OCI-M2 (cell line): Measurements from ENCODE around the gene ANKMY1.
"Not testable (repeated sequence)": the region's sequence is repeated elsewhere in the genome, so short reads cannot be mapped to it uniquely, and the experiment has no call there.

Experiments
- DNase-seq: peaks from one replicate; lab custom pipeline; 2025; ENCODE audit not compliant: unreplicated experiment; lab: John Stamatoyannopoulos, UW

The ANKMY1 gene

DNA sequence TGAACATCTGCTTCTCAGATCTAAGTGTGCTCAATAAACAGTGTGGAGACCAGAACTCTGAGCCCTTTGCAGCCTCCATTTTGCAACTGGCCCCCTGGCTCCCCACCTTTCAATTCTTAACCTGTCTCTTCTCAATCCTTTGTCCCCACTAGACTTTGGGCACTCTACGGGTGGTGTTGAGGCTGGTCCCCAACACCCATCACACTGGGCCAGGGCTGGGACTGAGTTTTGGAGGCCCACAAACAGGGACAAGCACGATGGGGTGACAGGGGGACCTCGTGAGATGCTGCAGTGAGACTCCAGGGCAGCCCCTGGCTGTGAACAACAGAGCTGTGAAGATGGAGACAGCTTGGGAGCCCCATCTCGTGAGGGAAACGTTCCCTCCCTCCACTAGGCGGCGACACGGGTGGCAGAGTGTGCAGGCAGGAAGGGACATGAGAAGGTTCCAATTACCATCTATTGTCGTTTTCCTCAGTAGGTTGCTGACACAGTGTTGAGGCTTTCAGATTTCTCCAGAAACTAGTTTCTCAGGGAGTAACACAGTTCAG is 1.2 kb downstream of the ANKMY1 start:
- DNase-seq = no peak

DNA sequence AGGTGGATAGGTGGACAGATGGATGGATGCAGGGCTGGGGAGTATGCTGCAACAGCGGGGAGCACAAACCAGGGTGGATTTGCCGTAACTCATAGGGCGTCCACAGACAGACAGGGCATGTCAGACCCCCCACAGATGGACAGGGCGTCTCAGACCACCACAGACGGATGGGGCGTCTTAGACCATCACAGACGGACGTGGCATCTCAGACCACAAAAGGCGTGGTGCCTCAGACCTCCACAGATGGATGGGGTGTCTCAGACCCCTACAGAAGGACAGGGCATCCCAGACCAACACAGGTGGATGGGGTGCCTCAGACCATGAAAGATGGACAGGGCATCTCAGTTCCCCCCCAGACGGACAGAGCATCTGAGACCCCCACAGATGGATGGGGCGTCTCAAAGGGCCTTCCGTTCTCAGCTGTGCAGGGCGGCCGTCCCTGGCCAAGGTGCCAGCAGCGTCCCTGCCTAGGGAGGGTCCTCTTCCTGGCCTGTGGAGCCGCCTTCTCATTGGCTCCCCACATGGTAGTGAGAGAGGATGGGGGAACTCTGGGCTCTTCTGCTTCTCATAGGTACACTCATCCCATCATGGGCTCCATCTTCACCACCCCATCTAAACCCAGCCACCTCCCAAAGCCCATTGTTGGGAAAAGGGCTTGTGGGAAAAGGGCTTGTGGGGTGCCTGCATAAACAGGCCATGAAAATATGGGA is 2.1 kb downstream of the ANKMY1 start:
- DNase-seq = no peak

DNA sequence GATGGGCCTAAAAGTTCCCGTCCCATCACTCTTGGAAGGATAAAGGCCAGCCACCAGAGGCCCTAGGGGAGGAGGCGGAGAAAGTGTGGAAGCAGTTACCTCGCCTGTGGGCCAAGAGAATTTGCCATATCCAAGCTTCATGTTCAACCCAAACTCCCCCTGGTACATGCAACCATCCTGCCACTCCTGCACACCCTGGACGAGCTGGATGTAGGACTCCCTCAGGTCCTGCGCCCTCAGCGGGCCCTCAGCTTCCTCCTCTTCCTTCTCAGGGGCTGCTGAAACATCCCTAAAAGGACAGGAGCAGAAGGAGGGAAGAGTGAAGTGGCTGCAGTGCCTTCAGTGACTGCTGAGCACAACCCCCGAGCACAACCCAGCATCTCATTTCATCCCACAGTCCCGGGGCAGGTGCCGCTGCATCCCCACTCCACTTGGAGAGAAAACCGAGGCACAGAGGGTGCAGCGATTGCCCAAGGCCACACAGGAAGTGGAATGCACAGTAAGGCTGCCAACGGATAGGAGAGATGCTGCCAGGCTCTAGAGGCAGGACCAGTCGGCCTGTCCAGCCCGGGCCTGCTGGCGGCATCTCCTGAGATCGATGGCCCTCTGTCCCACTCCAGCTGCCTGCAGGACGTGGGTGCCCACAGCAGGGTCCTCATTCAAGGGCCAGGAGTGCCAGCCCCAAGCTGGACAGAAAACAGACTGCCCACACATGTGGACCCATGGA is 2.9 kb downstream of the ANKMY1 start:
- no peak for DNase-seq

- DNase-seq = no peak
Observed at GRCh38 chr2:240553956-240554480, 3.8 kb downstream of the ANKMY1 start.

GRCh38 chr2:240551811-240552210 is 6.0 kb downstream of the ANKMY1 start:
- no peak for DNase-seq

- no peak for DNase-seq
Observed at GRCh38 chr2:240551288-240551687, 6.5 kb downstream of the ANKMY1 start.

GRCh38 chr2:240539906-240540305 is 17.9 kb downstream of the ANKMY1 start:
- DNase-seq = no peak

GRCh38 chr2:240539101-240539500 is 18.7 kb downstream of the ANKMY1 start:
- not testable (repeated sequence) for DNase-seq

- DNase-seq = no peak
Observed at GRCh38 chr2:240538031-240538780, 19.6 kb downstream of the ANKMY1 start.

DNA sequence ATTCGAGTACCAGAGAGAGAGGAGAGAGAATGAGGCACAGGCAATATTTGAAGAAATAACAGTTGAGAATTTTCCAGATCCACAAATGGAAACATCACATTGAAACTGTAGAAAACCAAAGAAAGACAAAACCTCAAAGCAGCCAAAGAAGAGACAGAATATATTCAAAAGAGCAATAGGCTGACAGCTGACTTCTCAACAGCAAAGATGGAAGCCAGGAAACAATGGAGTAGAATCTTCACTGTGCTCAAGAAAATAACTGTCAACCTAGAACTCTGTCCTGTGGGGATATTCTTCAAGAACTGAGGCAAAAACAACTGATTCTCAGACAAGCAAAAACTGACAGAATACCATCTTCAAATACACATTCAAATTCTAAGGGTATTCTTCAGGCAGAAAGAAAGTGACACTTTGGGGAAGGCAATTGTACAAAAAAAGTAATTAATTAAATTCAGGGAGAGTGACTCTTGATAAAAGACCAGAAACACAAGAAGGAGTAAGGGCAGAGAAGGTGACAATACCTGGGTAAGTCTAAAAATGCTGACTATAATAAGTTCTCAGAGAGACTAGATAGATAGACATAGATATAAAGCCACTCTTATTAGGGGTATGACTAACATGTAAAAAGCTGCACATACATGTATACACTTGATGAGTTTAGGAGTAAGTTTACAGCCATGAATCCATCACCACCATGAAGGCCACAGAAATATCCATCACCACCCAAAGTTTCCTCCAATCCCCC is 25.6 kb downstream of the ANKMY1 start:
- DNase-seq = no peak

DNA sequence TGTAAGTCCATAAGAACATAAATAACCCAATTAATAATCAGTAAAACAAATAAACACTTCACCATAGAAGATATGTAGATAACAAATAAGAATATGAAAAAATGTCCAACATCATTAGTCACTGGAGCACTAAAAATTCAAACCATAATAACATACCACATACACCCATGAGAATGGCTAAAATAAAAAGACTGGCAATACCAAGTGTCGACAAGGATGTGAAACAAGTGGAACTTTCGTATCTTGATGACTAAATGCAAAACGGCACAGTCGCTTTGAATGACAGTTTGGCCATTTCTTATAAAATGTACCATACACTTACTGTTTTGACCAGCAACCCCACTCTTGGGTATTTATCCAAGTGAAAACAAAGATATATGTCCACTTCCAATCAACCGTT is 26.8 kb downstream of the ANKMY1 start:
- DNase-seq = no peak

DNA sequence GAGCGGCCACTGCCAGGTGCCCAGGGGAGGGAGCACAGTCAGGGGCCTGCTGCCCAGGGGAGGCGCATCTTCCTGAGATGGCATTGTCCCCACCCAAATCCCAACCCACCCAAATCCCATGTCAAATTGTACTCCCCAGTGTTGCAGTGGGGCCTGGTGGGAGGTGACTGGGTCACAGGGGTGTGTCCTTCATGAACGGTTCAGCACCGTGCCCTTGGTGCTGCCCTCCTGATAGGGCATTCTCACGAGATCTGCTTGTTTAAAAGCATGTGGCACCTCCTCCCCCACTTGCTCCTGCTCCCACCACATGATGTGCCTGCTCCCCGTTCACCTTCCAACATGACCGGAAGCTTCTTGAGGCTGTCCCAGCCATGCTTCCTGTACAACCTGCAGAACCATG is 27.6 kb downstream of the ANKMY1 start:
- DNase-seq = no peak

DNA sequence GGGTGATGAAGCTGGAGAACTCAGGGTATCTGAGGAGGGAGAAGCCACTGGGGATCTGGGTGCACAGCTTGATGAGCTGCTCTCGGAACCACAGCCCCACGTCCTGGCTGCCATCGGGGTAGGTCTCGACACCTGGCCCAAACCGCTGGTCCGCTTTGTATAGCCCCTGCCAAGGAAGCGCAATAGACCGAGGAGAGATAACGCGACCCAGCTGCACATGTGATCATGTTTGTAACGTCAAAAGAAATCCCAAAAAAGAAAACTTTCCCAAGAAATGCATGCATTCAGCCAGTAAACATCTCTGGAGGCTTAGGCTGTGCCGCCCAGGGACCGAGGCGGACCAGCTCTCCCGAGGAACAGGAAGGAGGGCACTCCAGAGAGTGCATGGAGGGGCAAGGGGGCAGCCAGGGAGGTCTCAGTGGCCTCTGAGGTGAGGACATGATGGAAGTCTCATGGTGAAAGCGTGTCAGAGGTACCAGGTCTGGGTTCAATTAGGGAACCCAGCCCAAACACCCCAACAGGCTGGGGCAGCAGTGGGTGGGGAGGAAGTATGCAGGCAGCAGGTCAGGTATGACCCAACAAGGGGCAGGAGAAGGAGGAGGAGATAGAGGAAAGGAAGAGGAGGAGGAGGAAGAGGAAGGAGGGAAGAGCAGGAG is 28.3 kb downstream of the ANKMY1 start:
- no peak for DNase-seq

- DNase-seq = no peak
Observed at GRCh38 chr2:240528406-240529040, 29.3 kb downstream of the ANKMY1 start.

- no peak for DNase-seq
Observed at GRCh38 chr2:240527153-240527750, 30.5 kb downstream of the ANKMY1 start.

DNA sequence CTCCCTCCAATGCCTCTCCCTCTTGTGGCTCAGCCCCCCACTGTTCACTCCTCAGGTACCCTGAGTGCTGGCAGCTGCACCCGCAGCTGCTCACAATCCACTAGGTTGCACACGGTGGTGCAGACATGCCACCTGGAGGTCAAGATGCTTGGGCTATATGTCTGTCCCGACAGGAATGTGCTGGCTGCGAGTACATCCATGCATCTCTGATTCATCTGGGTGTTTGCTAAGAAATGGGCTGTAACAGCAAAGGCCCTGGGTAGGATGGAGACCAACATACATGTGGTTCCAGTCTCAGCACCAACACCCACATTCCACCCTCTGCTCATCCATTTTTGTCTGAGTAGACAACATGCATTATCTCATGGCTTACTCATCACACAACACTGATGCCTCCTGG is 31.3 kb downstream of the ANKMY1 start:
- DNase-seq = no peak

- DNase-seq = no peak
Observed at GRCh38 chr2:240525802-240526201, 32.0 kb downstream of the ANKMY1 start.

GRCh38 chr2:240524963-240525718 is 32.6 kb downstream of the ANKMY1 start:
- DNase-seq = no peak
